Mesothelial cell of epicardium (in vitro differentiated cells): ENCODE results near the gene EIF2A. TPM values are rescaled to one million over a fixed set of nuclear protein-coding genes. Genes with fewer than 3 reads are reported as not detected.

Experiments
- DNase-seq, 2 experiments: peaks; one replicate each; pipeline ENCODE4 v3.0.0; 2021; ENCODE audit warnings: low spot score in 2 of 2; ENCODE audit not compliant: unreplicated experiment in 2 of 2
- H3K27ac Mint-ChIP-seq: 2 replicates; pipeline ENCODE4 v1.8.0; 2021; ENCODE audit warnings: mixed read lengths
- H3K27me3 Mint-ChIP-seq: 2 replicates; pipeline ENCODE4 v1.8.0; 2021; ENCODE audit warnings: low read depth, mixed read lengths
- H3K36me3 Mint-ChIP-seq: 2 replicates; pipeline ENCODE4 v1.8.0; 2021; ENCODE audit warnings: mixed read lengths
- H3K4me1 Mint-ChIP-seq: 2 replicates; pipeline ENCODE4 v1.8.0; 2021; ENCODE audit warnings: mixed read lengths
- H3K4me3 Mint-ChIP-seq: 2 replicates; pipeline ENCODE4 v1.8.0; 2021; ENCODE audit warnings: mild to moderate bottlenecking, moderate library complexity, mixed read lengths
- H3K9me3 Mint-ChIP-seq: 2 replicates; pipeline ENCODE4 v1.8.0; 2021; ENCODE audit warnings: mixed read lengths
- total RNA-seq: library from RNA; stranded (reverse); gene quantifications from 3 replicates; pipeline ENCODE4 v1.2.1, GENCODE V29; 2021
- TF ChIP-seq, protein P1 (sequence below): fragments of 200-600 bp; sonication (generic); IDR thresholded peaks from one replicate; pipeline ENCODE4 v1.5.0; 2021; ENCODE audit warnings: antibody characterized with exemption; ENCODE audit not compliant: unreplicated experiment

The EIF2A gene
- total RNA-seq, 1 donor from 2014 or later, result 56.8 TPM

DNA sequence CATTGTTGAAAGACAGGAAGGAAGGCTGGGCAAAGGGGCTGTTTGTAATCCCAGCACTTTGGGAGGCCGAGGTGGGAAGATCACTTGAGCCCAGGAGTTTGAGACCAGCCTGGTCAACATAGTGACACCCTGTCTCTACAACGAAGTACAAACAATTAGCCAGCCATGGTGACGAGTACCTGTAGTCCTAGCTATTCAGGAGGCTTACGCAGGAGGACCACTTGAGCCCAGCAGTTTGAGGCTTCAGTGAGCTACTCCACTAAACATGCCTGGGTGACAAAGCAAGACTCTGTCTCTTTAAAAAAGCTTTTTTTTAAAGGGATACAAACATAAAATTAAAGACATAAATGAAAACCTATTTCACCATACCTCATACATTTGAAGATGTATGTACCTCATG, 11.4 kb upstream of the EIF2A start:
- no peaks in the 10 kb centered on the region for H3K27me3 Mint-ChIP-seq
- H3K4me1 Mint-ChIP-seq, result no peaks in the 10 kb centered on the region
- H3K36me3 Mint-ChIP-seq, result no peaks in the 10 kb centered on the region
- no peak overlapping the region for H3K27ac Mint-ChIP-seq
- DNase-seq, result no peak
- no peak overlapping the region for H3K4me3 Mint-ChIP-seq
- no peaks in the 10 kb centered on the region for H3K9me3 Mint-ChIP-seq
- TF ChIP-seq, protein P1, sequence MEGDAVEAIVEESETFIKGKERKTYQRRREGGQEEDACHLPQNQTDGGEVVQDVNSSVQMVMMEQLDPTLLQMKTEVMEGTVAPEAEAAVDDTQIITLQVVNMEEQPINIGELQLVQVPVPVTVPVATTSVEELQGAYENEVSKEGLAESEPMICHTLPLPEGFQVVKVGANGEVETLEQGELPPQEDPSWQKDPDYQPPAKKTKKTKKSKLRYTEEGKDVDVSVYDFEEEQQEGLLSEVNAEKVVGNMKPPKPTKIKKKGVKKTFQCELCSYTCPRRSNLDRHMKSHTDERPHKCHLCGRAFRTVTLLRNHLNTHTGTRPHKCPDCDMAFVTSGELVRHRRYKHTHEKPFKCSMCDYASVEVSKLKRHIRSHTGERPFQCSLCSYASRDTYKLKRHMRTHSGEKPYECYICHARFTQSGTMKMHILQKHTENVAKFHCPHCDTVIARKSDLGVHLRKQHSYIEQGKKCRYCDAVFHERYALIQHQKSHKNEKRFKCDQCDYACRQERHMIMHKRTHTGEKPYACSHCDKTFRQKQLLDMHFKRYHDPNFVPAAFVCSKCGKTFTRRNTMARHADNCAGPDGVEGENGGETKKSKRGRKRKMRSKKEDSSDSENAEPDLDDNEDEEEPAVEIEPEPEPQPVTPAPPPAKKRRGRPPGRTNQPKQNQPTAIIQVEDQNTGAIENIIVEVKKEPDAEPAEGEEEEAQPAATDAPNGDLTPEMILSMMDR, result no peak

GRCh38 chr3:150538324-150539208, 8.0 kb upstream of the EIF2A start:
- Mint-ChIP-seq H3K27ac (no peak overlapping the region), H3K36me3 (peaks cover 3% of the 10 kb centered on the region), H3K4me3 (no peak overlapping the region), H3K27me3 (no peaks in the 10 kb centered on the region), H3K9me3 (no peaks in the 10 kb centered on the region), H3K4me1 (no peaks in the 10 kb centered on the region)
- DNase-seq, result no peak
- TF ChIP-seq, protein P1, result no peak

DNA sequence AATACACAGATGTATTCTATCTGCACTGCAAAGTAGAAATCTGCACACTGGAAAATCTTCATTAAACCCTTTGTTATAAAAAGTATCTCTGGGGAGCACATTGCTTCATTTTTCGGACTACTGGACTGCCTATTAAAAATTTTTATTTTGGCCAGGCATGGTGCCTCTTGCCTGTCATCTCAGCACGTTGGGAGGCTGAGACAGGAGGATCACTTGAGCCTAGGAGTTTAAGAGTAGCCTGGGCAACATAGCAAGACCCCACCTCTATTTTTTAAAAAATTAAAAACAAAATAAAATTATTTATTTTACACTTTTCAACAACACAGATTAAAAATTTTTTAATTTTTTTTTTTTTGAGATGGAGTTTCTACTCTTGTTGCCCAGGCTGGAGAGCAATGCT, 6.3 kb upstream of the EIF2A start:
- H3K9me3 Mint-ChIP-seq, result no peaks in the 10 kb centered on the region
- H3K4me3 Mint-ChIP-seq, result no peak overlapping the region
- peaks cover 10% of the 10 kb centered on the region for H3K4me1 Mint-ChIP-seq
- no peak overlapping the region for H3K27ac Mint-ChIP-seq
- TF ChIP-seq, protein P1, result no peak
- H3K36me3 Mint-ChIP-seq, result peaks cover 3% of the 10 kb centered on the region
- no peaks in the 10 kb centered on the region for H3K27me3 Mint-ChIP-seq
- no peak for DNase-seq

- H3K36me3 Mint-ChIP-seq, result peaks cover 3% of the 10 kb centered on the region
- no peak overlapping the region for H3K27ac Mint-ChIP-seq
- H3K4me3 Mint-ChIP-seq, result no peak overlapping the region
- no peaks in the 10 kb centered on the region for H3K27me3 Mint-ChIP-seq
- TF ChIP-seq, protein P1, result no peak
- H3K4me1 Mint-ChIP-seq, result peaks cover 10% of the 10 kb centered on the region
- no peaks in the 10 kb centered on the region for H3K9me3 Mint-ChIP-seq
- no peak for DNase-seq
These were observed 5.6 kb upstream of the EIF2A start for GRCh38 chr3:150540991-150541390.

GRCh38 chr3:150543128-150543527, 3.5 kb upstream of the EIF2A start:
- no peaks in the 10 kb centered on the region for H3K9me3 Mint-ChIP-seq
- no peak overlapping the region for H3K27ac Mint-ChIP-seq
- TF ChIP-seq, protein P1, result no peak
- H3K36me3 Mint-ChIP-seq, result peaks cover 3% of the 10 kb centered on the region
- no peak overlapping the region for H3K4me3 Mint-ChIP-seq
- DNase-seq, result no peak
- peaks cover 19% of the 10 kb centered on the region for H3K4me1 Mint-ChIP-seq
- no peaks in the 10 kb centered on the region for H3K27me3 Mint-ChIP-seq
